GM18508 (cell line): ENCODE data around the gene OVOL3.
"Not testable (repeated sequence)": the region's sequence is repeated elsewhere in the genome, so short reads cannot be mapped to it uniquely, and the experiment has no call there.

Experiments
- ATAC-seq: cut with Tn5 transposase; IDR thresholded peaks from one replicate; pipeline ENCODE4 v1.9.1; 2021; ENCODE audit warnings: moderate number of reproducible peaks; ENCODE audit not compliant: insufficient read depth, unreplicated experiment

The OVOL3 gene

DNA sequence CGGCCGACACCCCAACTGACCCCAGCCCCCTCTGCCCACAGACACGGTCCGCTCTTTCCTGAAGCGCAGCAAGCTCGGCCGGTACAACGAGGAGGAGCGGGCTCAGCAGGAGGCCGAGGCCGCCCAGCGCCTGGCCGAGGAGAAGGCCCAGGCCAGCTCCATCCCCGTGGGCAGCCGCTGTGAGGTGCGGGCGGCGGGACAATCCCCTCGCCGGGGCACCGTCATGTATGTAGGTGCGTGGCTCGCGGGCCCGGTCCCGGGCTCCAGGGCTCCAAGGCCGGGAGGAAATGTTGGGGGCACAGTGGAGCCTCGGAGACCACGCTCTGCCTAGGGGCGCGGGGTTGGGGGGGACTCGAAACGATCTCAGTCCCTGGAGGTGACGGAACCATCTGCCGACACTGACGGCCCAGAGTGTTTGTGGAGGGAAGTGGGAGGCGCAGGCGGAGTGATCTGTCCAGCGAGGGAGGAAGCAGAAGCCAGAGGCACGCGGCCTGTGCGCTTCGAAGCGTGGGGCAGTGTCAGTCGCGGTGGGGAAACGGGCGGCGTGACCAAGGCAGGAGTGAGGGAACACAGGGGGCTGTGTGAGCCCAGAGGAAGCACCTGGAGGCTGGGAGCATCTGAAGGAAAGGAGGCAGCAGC, 10.7 kb downstream of the OVOL3 start:
- no peak for ATAC-seq

DNA sequence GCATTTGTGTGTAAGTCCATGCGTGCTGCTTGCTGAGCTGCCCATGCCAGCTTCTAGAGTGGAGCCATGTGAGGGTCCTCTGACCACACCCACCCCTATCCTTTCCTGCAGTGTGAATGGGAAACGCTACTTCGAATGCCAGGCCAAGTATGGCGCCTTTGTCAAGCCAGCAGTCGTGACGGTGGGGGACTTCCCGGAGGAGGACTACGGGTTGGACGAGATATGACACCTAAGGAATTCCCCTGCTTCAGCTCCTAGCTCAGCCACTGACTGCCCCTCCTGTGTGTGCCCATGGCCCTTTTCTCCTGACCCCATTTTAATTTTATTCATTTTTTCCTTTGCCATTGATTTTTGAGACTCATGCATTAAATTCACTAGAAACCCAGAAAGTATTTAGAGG, 14.6 kb downstream of the OVOL3 start:
- no peak for ATAC-seq

DNA sequence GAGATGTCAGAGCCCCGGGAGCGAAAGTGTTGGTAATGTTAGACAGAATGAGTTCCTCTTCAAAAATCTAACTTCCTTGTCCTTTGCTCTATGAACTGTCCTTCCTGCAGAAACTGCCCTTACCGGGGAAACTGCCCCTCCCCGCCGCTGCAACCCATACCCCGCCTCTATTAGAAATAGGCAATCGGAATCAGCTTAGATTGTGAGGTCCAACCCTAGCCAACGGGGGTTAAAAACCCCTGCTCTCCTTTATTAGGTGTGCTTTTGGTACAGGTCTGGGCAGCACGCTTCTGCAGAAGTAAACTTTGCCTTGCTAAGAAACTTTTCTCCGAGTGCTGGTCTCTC, 17.4 kb downstream of the OVOL3 start:
- ATAC-seq: no peak

DNA sequence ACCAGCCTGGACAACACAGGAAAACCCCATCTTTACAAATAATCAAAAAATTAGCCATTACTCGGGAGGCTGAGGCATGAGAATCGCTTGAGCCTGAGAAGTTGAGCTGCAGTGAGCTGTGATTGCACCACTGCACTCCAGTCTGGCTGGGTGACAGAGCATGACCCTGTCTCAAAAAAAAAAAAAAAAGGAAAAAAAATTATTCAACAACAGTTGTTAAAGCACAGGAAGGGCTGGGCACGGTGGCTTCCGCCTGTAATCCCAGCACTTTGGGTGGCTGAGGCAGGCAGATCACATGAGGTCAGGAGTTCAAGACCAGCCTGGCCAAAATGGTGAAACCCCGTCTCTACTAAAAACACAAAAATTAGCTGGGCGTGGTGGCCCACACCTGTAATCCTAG, 20.3 kb downstream of the OVOL3 start:
- not testable (repeated sequence) for ATAC-seq

DNA sequence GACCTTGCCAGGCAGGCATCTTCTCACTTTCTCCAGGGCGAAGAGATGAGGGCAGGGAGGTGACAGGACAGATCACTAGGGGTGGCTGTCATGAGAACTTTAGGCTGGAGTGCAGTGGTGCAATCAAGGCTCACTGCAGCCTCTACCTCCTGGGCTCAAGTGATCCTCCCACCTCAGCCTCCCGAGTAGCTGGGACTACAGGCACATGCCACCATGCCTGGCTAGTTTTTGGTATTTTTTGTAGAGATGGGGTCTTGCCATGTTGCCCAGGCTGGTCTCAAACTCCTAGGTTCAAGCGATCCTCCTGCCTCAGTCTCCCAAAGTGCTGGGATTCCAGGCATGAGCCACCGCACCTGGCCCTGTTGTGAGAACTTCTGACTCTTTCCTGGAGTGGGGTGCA, 23.9 kb downstream of the OVOL3 start:
- not testable (repeated sequence) for ATAC-seq

DNA sequence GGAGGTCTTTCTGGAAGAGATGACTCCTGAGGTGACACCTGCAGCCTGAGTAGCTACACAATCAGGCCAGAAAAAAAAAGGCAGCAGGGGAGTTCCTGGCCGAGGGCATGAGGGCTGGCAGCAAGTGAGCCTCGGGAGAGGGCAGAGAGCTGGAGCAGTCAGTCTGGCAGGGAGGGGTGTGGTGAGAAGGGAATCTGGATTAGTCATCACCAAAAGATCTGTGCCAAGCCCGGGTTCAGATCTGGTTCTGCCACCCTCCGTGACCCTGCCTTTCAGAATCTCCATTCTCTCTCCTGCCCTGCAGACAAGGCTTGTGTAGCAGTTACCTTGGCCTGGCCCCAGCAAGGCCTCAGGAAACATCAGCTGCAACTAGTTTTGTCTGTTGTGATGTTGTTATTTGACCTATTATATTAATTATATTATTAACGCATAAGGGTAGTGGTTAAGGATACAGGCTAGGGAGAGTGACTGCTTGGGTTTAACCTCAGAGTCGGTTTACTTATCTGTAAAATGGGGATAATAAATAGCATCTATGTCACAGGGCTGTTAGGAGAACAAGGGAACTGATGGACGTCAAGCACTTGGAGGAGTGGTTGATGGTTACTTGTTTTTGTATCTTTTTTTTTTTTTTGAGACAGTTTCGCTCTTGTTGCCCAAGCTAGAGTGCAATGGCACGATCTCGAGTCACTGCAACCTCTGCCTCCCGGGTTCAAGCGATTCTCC, 26.2 kb downstream of the OVOL3 start:
- no peak for ATAC-seq

DNA sequence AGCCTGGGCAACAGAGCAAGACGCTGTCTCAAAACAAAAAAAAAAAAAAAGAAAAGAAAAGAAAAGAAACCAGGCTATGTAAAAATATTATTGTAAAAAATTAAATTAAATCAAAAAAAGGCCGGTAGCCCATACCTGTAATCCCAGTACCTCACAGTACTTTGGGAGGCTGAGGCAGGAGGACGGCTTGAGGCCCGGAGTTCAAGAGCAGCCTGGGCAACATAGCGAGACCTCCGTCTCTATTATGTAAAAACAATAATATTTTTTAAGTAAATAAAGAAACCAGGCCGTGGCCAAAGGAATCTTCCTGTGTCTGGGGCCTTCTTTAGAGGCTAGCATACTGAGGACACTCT, 28.2 kb downstream of the OVOL3 start:
- ATAC-seq: no peak

DNA sequence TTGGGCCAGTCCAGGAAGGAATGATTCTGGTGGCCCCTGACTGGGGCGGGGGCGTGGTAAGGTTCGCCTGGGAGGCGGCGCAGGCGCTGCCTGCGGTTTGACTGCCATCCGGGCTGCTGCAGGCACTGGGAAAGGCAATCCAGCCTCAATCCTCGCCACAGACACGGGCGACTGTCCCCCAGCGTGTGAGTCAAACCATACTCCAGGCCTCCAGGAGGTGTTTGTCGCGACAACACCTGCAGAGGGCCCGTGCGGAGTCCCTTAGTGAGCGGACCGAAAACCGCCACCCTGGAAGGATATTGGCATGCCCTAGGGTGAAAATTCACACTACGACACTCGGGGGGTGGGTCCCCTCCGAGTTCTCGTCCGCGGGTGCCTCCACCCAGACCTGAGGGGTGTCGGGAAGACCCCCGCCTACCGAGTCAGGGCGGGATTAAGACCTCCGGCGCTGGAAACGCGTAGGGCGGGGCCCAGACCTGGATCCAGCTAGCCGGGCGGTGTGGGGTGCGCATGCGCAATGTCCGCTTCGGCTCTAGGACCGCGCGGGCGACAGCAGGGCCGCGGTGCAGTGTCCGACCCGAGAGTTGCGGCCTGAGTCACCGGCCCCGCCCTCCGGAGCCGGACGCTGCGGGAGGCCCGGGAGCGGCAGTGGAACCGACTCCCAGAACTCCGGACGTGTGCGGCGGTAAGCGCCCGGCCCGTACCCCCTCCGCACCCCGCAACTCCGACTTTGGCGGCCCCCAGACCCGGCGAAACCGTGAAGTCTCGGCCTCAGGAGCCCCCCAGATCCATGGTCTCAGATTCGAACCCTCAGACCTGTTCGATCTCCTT, 28.7 kb downstream of the OVOL3 start, which contains the start of gene CAPNS1:
CAPNS1 (plus strand) TSS at position 594 of the 831 bp plus-strand sequence. CDS start 946 bp downstream, outside the sequence.
- ATAC-seq: peak; percentile 45

DNA sequence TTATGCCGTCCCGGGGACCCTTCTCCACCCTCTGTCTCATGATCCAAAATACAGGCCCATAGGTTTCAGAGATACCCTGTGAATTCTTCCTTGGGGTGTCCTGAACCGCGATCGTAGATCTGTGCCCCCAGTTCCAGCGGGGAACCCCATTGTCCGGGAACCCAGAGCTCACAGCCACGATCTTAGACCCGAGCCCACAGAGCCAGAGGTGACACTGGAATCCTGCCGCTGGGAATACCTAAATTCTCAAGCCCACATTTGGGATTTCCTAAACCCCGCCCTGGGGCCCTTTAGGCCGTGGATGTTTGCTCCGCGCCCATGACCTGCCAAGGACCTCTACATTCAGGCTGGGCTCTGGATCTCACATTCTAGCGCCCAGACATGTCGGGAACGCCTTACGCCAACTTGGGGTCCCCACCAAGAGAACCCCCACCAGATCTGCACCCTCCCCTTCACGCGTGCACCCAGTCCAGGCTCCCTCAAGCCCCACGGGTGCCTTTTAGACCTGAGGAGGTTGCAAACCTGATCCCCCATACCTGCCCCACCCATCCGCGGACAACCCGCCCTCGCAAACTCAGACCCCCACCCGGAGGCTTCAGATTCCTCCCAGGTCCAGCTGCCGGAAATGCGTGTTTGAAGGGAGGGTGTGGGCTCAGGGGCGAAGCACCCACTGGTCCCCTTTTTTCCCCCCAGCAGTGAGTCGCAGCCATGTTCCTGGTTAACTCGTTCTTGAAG, 29.5 kb downstream of the OVOL3 start:
- ATAC-seq: no peak

DNA sequence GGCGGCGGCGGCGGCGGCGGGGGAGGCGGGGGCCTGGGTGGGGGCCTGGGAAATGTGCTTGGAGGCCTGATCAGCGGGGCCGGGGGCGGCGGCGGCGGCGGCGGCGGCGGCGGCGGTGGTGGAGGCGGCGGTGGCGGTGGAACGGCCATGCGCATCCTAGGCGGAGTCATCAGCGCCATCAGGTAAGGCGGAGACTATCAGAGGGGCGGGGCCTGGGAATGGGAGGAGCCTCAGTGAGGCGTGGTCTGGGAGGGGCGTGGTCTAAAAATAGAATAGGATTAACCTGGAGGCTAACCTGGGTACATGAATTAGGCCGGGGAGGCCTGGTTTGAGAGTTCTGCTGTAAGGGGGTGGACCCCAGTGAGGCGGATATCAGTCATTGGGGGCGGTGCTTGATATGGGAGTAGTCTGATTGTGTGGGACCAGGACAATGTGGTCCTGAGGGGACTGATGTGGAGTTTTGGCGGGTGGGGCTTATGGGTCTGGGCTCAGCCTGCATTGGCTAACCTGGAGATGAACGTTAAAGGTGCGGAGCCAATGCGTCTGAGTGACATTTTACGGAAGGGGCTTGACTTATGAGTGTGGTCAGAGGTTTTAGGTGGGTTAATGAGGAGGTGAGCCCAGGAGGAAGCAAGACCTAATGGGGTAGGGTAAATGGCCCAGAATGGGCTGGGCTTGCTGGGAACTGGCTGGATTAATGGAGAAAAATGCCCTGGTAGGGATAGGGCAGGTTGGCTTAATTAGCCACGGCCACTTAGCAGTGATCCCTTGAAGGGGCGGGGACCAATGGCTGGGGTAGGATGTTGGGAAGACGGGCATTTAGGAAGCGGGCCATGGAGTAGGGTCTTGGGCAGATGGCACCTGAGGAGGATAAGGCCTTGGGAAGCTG, 30.3 kb downstream of the OVOL3 start:
- ATAC-seq: no peak

DNA sequence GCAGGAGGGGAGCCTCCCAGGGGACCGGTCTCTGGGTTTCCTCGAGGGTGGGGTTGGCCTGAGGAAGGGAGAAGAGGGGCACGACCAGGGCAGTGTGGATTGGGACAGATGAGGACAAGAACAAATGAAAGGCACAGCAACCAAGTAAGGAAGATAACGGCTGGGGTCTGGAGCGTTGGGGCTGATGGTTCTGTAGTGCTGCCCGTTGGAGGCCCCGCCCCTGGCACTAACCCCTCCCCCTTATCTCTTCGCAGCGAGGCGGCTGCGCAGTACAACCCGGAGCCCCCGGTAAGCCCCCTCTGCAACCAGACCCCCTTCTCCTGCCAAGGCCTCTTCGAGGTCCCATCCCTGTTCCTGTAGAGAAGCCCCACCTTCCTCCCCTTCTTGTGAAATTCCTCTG, 31.1 kb downstream of the OVOL3 start:
- no peak for ATAC-seq

DNA sequence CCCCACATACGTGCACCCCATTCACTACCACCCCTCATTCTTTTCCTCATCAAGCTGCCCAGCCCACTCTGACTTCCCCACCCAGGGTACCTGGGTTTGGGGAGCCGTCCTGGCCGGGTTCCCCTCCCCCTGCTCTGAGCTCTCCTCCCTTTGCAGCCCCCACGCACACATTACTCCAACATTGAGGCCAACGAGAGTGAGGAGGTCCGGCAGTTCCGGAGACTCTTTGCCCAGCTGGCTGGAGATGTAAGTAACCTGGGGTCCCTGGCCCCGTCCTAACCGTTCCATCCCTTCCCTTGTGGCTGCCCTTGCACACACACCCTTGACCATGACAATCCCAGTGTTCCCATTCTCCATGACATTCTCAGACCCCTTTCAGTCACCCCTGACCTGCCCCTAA, 31.6 kb downstream of the OVOL3 start:
- no peak for ATAC-seq

DNA sequence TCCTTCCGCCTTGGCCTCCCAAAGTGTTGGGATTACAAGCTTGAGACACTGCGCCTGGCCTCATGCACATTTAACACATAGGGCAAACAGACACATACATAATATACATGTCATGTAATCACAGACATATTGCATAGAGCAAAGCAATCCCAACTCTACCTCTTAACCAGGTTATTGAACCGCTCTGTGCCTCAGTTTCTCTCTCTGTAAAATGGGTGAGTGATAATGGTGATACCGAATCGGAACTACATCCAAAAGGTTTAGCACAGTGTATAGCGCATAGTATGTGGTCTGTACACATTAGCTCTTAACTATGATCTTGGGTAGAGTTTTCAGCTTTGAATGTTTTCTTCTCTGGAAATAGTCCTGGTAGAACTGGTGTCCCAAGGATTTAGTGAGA, 33.7 kb downstream of the OVOL3 start:
- no peak for ATAC-seq

DNA sequence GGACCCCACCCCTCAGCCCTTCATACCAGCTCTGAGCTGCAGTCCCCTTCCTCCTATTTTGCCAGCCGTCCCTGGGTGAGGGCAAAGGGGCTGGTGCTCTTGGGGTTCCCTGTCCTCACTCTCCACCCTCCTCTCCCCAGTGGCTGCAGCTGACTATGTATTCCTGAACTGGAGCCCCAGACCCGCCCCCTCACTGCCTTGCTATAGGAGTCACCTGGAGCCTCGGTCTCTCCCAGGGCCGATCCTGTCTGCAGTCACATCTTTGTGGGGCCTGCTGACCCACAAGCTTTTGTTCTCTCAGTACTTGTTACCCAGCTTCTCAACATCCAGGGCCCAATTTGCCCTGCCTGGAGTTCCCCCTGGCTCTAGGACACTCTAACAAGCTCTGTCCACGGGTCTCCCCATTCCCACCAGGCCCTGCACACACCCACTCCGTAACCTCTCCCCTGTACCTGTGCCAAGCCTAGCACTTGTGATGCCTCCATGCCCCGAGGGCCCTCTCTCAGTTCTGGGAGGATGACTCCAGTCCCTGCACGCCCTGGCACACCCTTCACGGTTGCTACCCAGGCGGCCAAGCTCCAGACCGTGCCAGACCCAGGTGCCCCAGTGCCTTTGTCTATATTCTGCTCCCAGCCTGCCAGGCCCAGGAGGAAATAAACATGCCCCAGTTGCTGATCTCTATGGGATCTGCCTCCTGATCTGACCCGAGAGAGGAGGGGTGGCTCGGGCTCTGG, 38.9 kb downstream of the OVOL3 start:
- ATAC-seq: no peak

DNA sequence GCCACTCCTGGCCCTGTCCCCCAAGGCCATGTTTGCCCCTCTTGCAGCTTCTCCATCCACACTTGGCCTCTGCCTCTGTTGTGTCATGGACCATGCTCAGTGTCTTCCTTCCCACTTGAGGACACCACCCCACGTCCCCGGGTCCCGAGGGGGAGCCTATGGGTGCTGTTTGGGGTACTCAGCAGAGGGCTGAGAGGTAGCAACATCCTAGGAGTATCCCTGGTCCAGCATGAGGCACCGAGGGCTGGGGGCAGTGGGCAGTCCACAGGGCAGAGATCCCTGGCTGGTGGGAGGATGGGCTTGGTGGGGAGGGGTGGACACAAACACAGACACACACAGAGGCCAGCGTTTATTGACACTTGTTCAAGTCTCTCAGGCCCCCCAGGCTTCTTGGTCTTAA, 39.6 kb downstream of the OVOL3 start:
- ATAC-seq: no peak

DNA sequence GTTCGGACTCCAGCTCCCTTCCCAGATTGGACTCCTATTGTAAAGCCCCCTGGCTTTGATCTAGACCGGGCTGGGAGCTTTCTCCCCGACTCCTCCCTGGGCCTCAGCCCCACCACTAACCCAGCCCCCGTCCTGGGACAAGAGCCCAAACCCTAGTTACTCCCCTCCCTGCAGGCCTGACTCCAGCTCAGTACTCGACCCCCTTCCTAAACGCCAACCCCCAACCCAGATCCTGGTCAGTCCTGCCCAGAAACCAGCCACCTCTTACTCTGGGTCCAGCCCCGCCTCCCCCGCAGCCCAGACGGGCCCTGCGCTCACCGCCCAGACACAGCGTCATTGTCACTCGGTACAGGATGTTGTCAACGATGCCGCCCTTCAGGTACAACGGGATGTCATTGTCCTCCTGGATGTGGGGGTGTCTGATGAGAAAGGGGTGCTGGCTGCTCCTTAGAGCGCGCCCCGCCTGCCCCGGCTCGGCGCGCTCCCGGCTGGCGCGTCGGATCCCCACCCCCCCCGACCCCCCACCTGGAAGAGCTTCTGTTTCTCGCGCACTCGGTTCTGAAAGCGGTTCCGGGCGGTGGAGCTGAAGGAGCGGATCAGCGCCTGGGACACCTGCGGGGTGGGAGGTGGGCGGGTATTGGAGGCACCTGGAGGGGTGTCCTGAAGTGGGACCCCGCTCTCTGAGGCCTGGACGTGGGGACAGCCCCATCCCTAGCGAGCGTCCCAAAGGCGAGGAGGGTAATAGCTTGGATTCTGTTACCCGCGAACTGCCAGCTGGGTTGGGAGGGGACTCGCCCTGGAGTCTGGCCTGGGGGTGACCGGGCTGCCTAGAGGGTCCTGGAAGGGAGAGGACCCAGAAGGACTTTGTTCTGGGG, 40.4 kb downstream of the OVOL3 start:
- ATAC-seq: no peak

DNA sequence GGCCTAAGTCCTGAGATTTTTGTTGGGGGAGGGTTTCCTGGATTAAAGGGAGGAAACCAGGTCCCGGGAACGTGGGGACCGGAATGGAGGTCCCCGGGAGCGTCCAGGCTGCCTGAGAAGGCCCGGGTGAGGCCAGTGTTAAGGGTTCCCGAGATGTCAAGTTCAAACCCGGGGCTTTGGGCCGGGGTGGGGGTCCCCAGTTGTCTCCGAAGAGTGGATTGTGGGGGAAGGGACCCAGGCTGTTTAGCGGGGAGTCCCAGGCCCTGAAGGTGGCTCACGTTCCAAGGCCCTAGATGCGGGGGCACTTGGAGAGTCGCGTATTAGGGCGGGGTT, 41.0 kb downstream of the OVOL3 start:
- ATAC-seq: no peak

DNA sequence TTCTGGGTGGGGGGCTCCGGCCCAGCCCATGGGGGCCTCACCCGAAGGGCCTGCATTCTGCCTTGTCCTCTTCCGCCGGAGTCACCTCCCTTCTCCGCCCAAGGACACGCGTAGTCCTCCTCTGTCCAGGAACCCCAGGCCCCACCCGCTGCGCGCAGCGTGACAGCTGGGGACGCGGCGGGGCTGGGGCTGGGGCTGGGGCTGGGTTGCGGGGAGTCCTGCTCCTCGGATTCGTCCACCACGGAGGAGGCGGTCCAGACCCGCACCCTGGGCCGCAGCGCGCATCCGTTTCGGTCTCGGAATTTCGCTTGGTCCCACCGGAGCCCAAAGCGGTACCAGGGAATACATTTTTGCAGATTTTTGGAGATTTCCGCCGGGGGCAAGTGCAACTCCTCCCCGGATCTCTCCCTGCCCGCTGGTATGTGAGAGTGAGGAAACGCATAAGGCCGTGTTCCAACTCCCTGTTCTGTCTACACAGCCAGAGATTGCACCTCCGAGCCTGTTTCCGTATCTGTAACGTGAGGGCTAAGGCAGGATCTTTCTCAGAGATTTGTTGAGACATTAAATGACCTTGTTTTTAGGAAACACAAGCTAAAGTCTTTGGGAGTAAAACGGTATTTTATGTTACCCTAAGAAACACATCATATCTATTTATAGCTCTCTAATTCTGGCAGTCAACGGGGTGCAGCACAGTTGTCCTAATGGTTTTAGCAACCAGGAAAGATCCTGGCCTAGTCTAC, 41.6 kb downstream of the OVOL3 start, which contains the start of gene COX7A1:
COX7A1 (minus strand) TSS at position 96 of the 740 bp plus-strand sequence; CDS start at position 56, 40 bp downstream.
- ATAC-seq: no peak
